Limb (tissue), 2 donors: ENCODE data around the gene SEH1L.

Experiments
- DNase-seq, 2 donors: peaks; one replicate each; pipeline ENCODE4 v3.0.0-alpha.2; 2016; ENCODE audit errors: extremely low spot score in 2 of 2

Gene SEH1L

DNA sequence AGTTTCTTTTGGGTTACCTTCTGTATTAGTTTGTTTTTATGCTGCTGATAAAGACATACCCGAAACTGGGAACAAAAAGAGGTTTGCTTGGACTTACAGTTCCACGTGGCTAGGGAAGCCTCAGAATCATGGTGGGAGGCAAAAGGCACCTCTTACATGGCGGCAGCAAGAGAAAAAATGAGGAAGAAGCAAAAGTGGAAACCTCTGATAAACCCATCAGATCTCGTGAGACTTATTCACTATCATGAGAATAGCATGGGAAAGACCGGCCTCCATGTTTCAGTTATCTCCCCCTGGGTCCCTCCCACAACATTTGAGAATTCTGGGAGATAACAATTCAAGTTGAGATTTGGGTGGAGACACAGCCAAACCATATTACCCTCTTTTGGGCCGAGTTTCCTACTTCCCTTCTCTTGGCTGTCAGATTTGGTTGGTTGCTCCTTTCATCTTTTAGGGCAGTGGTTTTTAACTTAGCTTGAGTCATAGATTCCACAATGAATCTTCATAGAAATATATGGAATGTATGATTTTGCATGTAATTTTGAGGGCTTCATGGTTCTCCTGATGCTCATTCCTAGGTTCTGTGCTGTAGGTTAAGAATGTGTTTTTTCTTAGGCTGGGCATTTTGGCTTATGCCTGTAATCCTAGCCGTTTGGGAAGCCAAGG is 87.6 kb downstream of the SEH1L start:
- no peak for DNase-seq

- DNase-seq, result no peak
These were observed 89.0 kb downstream of the SEH1L start for GRCh38 chr18:13036622-13037320.
